Measurements from ENCODE around the gene APRT.

The APRT gene

DNA sequence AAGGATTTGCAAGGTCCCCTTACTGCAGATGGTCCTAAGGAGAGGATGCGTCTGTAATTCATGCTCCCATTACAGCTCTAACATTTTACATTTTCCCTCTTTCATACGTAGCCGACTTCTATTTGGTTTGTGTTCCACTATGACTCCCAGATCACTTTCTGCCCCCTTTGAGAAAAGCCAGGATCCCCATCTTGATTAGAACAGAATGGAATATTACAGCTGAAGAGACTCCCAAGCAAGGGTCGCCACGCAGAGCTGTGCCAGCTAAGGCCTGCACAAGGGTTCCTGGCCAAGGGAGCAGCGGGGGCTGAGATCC, 11.5 kb downstream of the APRT start:
- Histone ChIP-seq H3K36me3 (peaks cover 0 to 10% (median 8%) of the 10 kb centered on the region in 11 experiments; a peak in 14 of 22 replicates), H3K27me3 (no peaks in the 10 kb centered on the region), H3K4me2 (peak overlapping the region; percentile 77 to 99 (median 90)), H3K4me3 (peak overlapping the region in 1 of 10 experiments; percentile 45; a peak in 1 of 20 replicates), H3K9me3 (replicated peaks in 1 of 11) (peaks cover 0 to 20% (median 0%) of the 10 kb centered on the region in 11 experiments; a peak in 8 of 22 replicates), H3K27ac (peak overlapping the region in 8 of 11 experiments; percentile 56 to 94 (median 78); a peak in 16 of 22 replicates), H4K20me1 (peaks cover 0 to 12% (median 10%) of the 10 kb centered on the region in 11 experiments; a peak in 18 of 22 replicates), H3K4me1 (peaks cover 43 to 86% (median 78%) of the 10 kb centered on the region in 10 experiments), H3K9ac (peak overlapping the region in 8 of 11 experiments; percentile 17 to 73 (median 56); a peak in 15 of 22 replicates)
- no peak for TF ChIP-seq Cebpa-rat (IDR thresholded peaks at IDR 0.05)

DNA sequence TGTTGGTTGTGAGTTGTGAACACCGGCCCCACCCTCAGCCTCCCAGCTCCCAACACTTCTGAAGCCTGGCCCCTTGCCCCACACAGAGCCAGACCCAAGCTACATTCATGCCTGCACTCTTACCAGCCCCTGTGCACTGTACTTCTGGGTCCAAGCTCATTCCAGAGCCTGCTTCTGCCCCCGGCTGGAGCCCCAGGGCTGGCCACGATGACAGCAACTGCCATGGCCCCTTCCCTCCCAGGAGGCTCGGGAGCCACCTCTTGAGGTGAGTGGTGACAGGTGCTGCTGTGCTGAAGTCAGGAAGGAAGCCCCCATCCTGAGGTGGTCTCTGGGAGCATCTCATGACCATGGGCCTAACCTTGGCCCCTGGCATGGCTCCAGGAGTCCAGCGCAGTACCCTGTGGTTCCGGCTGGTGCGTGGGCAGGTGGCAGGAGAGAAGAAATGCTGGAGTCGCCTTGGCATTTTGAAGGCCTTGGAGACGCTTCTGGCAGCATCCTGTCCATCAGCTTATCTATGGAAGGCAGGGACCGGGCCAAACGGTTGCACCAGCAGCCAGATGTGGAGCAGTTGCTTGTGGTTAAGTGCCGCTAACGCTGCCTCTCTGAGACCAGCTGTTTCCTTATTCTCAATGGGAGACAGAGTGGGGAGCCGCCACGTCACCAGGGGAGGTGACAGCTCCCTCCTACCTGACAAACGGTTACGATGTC, 12.0 kb downstream of the APRT start:
- peak overlapping the region; percentile 77 to 99 (median 90) for H3K4me2 ChIP-seq
- peak overlapping the region in 8 of 11 experiments; percentile 32 to 73 (median 56); a peak in 15 of 22 replicates for H3K9ac ChIP-seq
- H3K9me3 ChIP-seq (replicated peaks in 1 of 11), result peaks cover 0 to 20% (median 0%) of the 10 kb centered on the region in 11 experiments; a peak in 8 of 22 replicates
- peaks cover 43 to 86% (median 78%) of the 10 kb centered on the region in 10 experiments for H3K4me1 ChIP-seq
- H3K4me3 ChIP-seq, result peak overlapping the region in 3 of 10 experiments; percentile 0 to 45 (median 38); a peak in 2 of 20 replicates
- peaks cover 0 to 7% (median 5%) of the 10 kb centered on the region in 11 experiments; a peak in 18 of 22 replicates for H4K20me1 ChIP-seq
- TF ChIP-seq Cebpa-rat (IDR thresholded peaks at IDR 0.05), result peak in 4 of 11 experiments; percentile 33 to 76 (median 54); a peak in 5 of 22 replicates
- peak overlapping the region in 8 of 11 experiments; percentile 56 to 94 (median 78); a peak in 17 of 22 replicates for H3K27ac ChIP-seq
- H3K27me3 ChIP-seq, result no peaks in the 10 kb centered on the region
- H3K36me3 ChIP-seq, result peaks cover 0 to 5% (median 3%) of the 10 kb centered on the region in 11 experiments; a peak in 10 of 22 replicates

DNA sequence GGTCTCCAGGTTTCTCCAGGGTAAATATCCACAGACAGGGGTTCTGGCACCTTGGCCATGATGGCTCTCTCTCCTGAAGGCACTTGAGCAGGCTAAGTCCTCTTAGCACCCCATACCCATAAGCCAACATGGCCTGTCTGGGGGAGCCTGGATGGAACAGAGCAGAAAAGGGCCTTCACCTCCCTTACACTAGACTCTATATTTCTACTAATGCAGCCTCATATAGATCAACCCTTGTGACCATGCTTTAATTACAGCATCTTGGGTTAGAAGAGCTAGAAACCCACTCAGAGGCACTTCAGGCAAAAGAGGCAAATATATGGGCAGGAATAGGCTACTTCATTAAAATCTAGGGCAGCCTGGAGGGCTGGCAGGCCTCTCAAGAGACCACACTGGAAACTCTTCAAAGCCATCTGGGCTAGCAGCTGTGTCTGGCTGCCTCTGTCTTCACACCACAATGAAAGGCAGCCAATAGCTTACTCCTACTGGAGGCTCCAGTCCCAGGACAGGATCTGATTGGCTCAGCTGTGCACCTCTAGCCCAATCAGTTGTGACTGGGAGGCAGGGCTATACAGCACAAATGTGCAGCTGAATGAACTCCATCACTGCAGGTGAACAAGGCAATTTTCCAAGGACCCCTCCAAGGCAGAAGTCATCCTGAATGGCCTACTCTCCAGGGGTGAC, 12.8 kb downstream of the APRT start:
- Histone ChIP-seq H3K9ac (peak overlapping the region in 5 of 11 experiments; percentile 29 to 73 (median 65); a peak in 7 of 22 replicates), H3K4me1 (peaks cover 44 to 87% (median 81%) of the 10 kb centered on the region in 10 experiments), H3K27me3 (no peaks in the 10 kb centered on the region), H4K20me1 (no peaks in the 10 kb centered on the region), H3K9me3 (replicated peaks in 1 of 11) (peaks cover 0 to 20% (median 0%) of the 10 kb centered on the region in 11 experiments; a peak in 8 of 22 replicates), H3K4me2 (peak overlapping the region; percentile 77 to 99 (median 90); a peak in 21 of 22 replicates), H3K36me3 (no peaks in the 10 kb centered on the region), H3K27ac (peak overlapping the region in 8 of 11 experiments; percentile 55 to 94 (median 78); a peak in 16 of 22 replicates), H3K4me3 (peak overlapping the region in 1 of 10 experiments; percentile 45; a peak in 2 of 20 replicates)
- no peak for TF ChIP-seq Cebpa-rat (IDR thresholded peaks at IDR 0.05)

DNA sequence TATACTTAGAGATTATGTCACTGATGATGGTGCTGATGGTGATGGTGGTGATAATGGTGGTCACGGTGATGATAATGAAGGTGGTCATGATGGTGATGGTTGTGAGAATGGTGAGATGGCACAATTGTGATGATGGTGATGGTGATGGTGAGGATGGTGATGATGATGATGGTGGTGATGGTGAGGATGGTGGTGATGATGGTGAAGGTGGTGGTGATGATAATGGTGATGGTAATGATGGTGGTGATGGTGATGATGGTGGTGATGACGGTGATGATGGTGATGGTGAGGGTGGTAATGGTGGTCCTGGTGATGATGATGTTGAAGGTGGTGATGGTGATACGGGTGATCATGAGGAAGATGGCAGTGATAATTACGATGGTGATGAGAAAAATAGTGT, 13.7 kb downstream of the APRT start:
- no peak for TF ChIP-seq Cebpa-rat (IDR thresholded peaks at IDR 0.05)
- Histone ChIP-seq H3K27ac (peak overlapping the region in 5 of 11 experiments; percentile 69 to 94 (median 89); a peak in 5 of 22 replicates), H3K36me3 (no peaks in the 10 kb centered on the region), H3K9me3 (replicated peaks in 1 of 11) (peaks cover 0 to 20% (median 0%) of the 10 kb centered on the region in 11 experiments; a peak in 8 of 22 replicates), H3K4me3 (no peak overlapping the region), H3K27me3 (no peaks in the 10 kb centered on the region), H4K20me1 (no peaks in the 10 kb centered on the region), H3K4me2 (peak overlapping the region in 6 of 11 experiments; percentile 87 to 99 (median 98); a peak in 11 of 22 replicates), H3K9ac (no peak overlapping the region), H3K4me1 (peaks cover 52 to 93% (median 89%) of the 10 kb centered on the region in 10 experiments)

DNA sequence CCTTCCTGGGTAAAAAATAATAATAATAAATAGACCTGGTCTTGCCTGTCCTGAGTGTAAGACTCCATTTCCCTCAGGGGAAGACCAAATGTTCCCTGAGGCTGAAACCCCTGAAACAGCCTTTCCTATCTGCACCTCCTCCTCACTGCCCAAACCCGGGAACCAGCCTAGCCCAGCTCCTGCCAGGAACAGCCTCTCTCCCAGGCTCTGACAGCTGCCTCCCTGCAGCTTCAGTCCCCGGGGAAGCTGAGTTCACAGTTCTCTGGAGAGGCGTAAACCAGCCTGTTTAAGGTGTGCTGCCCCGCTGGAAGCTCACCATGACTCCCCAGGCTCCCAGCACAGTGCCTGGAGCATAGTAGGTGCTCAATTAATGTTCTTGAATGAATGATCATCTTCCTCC, 15.4 kb downstream of the APRT start:
- H3K4me3 ChIP-seq, result no peak overlapping the region
- peaks cover 60 to 93% (median 90%) of the 10 kb centered on the region in 10 experiments for H3K4me1 ChIP-seq
- H4K20me1 ChIP-seq, result no peaks in the 10 kb centered on the region
- peak overlapping the region in 3 of 11 experiments; percentile 1 to 50 (median 49); a peak in 5 of 22 replicates for H3K27ac ChIP-seq
- no peak for TF ChIP-seq Cebpa-rat (IDR thresholded peaks at IDR 0.05)
- H3K27me3 ChIP-seq, result no peaks in the 10 kb centered on the region
- H3K36me3 ChIP-seq, result no peaks in the 10 kb centered on the region
- peaks cover 0 to 20% (median 0%) of the 10 kb centered on the region in 11 experiments; a peak in 8 of 22 replicates for H3K9me3 ChIP-seq (replicated peaks in 1 of 11)
- peak overlapping the region in 9 of 11 experiments; percentile 1 to 79 (median 32); a peak in 13 of 22 replicates for H3K4me2 ChIP-seq
- H3K9ac ChIP-seq, result peak overlapping the region in 2 of 11 experiments; percentile 27; a peak in 3 of 22 replicates

DNA sequence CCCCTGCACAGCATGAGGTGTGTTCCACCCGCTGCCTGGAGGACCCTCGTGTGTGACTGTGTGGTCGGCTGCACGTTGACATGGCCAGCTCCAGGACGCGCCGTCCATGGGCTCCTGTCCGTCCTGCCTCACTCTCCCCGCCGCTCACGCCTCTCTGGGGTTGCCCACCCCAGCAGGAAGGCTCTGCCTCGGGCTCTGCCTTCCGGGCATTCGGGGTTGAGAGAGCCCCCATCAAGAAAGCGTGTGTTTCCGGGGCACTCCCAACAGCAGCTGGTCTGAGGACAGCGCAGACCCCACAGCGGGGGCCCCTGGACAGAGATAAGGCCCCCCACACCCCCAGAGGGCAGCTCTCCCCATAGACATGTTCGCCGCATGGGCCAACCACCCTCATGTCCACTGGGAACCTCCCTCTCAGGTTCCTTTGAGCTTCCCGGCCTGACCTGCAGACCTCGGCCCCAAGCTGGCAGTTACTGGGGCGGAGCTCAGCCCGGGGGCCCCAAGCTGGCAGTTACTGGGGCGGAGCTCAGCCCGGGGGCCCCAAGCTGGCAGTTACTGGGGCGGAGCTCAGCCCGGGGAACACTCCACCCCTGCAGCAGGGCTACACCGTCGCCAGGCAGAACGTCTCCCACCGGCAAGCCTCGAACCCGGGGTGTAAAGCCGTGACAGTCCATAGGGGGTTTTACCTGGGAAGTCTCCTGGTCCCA, 18.3 kb downstream of the APRT start:
- no peak for TF ChIP-seq Cebpa-rat (IDR thresholded peaks at IDR 0.05)
- no peaks in the 10 kb centered on the region for H4K20me1 ChIP-seq
- H3K9me3 ChIP-seq (replicated peaks in 1 of 11), result peaks cover 0 to 8% (median 0%) of the 10 kb centered on the region in 11 experiments; a peak in 4 of 22 replicates
- peak overlapping the region in 9 of 11 experiments; percentile 22 to 82 (median 72); a peak in 17 of 22 replicates for H3K27ac ChIP-seq
- peaks cover 66 to 90% (median 87%) of the 10 kb centered on the region in 10 experiments for H3K4me1 ChIP-seq
- no peaks in the 10 kb centered on the region for H3K36me3 ChIP-seq
- H3K4me3 ChIP-seq, result peak overlapping the region in 2 of 10 experiments; percentile 26 to 39; a peak in 5 of 20 replicates
- H3K4me2 ChIP-seq, result peak overlapping the region; percentile 77 to 91 (median 88)
- no peaks in the 10 kb centered on the region for H3K27me3 ChIP-seq
- peak overlapping the region; percentile 5 to 69 (median 55); a peak in 17 of 22 replicates for H3K9ac ChIP-seq

DNA sequence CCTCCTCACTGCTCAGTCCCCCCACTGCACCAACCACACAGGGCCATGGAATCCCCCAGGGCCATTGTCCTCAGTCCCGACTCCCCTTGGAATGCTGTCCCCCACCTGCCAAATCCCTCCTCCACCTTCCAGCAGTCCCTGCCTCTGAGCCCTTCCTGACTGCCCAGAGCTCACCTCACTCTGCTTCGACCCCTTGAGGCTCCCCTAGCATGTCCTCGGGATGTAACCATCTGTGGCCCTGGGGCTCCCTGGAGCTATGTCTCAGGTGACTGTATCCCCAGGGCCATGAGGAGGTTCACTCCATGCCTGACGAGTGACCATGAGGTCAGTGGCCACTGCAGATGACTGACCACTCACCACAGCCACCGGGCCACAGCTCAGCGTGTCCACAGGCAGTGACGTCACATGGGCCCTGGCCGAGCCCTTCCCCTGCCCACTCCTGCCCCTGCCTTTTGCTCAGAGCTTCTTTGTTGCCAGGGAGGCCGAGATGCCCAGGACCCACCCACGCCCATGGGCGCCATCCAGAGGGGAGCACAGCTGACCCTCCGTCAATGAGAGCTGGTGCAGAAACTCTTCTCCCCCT, 19.0 kb downstream of the APRT start:
- TF ChIP-seq Cebpa-rat (IDR thresholded peaks at IDR 0.05), result no peak
- Histone ChIP-seq H4K20me1 (no peaks in the 10 kb centered on the region), H3K9ac (peak overlapping the region in 9 of 11 experiments; percentile 42 to 69 (median 60); a peak in 15 of 22 replicates), H3K36me3 (no peaks in the 10 kb centered on the region), H3K9me3 (replicated peaks in 1 of 11) (0 out of 22 replicates have a peak, but pooled peaks cover 0 to 3% (median 0%) of the 10 kb centered on the region in 11 experiments), H3K4me1 (peaks cover 66 to 92% (median 86%) of the 10 kb centered on the region in 10 experiments), H3K27ac (peak overlapping the region in 10 of 11 experiments; percentile 12 to 82 (median 72); a peak in 18 of 22 replicates), H3K4me2 (peak overlapping the region; percentile 77 to 91 (median 88)), H3K4me3 (peak overlapping the region in 1 of 10 experiments; percentile 39; a peak in 1 of 20 replicates), H3K27me3 (no peaks in the 10 kb centered on the region)
